ENCODE results near the gene ABCC1. TPM values are rescaled to one million over a fixed set of nuclear protein-coding genes. Genes with fewer than 3 reads are reported as not detected.

Gene ABCC1
- total RNA-seq, 1 donor from 2014 or later: 18.1 TPM

DNA sequence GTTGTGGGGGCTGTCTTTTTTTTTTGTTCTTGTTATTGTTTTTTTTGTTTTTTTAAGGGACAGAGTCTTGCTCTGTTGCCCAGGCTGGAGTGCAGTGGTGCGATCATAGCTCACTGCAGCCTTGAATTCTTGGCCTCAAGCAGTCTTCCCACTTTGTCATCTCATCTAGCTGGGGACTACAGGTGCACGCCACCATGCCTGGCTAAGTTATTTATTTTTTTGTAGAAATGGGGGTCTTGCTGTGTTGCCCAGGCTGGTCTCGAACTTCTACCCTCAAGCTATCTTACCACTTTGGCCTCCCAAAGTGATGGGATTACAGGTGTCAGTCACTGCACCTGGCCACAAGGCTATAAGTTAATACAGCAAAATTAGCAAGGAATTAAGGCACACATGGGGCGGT is 101.7 kb downstream of the ABCC1 start:
- DNase-seq (ENCODE audit: low read depth): no peak
- TF ChIP-seq, protein P1, sequence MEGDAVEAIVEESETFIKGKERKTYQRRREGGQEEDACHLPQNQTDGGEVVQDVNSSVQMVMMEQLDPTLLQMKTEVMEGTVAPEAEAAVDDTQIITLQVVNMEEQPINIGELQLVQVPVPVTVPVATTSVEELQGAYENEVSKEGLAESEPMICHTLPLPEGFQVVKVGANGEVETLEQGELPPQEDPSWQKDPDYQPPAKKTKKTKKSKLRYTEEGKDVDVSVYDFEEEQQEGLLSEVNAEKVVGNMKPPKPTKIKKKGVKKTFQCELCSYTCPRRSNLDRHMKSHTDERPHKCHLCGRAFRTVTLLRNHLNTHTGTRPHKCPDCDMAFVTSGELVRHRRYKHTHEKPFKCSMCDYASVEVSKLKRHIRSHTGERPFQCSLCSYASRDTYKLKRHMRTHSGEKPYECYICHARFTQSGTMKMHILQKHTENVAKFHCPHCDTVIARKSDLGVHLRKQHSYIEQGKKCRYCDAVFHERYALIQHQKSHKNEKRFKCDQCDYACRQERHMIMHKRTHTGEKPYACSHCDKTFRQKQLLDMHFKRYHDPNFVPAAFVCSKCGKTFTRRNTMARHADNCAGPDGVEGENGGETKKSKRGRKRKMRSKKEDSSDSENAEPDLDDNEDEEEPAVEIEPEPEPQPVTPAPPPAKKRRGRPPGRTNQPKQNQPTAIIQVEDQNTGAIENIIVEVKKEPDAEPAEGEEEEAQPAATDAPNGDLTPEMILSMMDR (conservative IDR thresholded peaks at IDR 0.05; ENCODE audit: low read depth, low read length): no peak
- H3K4me3 ChIP-seq (ENCODE audit: low read depth, low read length): no peak overlapping the region

DNA sequence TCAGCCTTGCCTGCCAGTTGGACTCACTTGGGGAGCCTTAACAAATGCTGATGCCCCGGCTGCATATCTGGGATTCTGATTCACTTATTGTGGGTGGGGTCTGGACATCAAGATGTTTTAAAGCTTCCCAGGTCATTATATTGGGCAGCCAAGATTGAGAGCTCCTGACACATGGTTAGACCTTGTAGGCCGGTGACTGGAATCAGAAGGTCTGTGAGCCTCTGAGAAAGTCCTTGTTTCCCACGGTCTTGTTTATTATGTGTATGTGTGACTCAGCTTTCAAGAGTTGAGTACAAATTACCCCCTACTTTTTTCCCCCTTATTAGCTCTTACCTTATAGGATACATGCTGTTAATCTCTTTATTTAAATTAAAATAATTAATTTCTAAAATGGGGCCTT is 103.5 kb downstream of the ABCC1 start:
- no peak for DNase-seq (ENCODE audit: low read depth)
- TF ChIP-seq, protein P1 (conservative IDR thresholded peaks at IDR 0.05; ENCODE audit: low read depth, low read length): no peak
- no peak overlapping the region for H3K4me3 ChIP-seq (ENCODE audit: low read depth, low read length)

DNA sequence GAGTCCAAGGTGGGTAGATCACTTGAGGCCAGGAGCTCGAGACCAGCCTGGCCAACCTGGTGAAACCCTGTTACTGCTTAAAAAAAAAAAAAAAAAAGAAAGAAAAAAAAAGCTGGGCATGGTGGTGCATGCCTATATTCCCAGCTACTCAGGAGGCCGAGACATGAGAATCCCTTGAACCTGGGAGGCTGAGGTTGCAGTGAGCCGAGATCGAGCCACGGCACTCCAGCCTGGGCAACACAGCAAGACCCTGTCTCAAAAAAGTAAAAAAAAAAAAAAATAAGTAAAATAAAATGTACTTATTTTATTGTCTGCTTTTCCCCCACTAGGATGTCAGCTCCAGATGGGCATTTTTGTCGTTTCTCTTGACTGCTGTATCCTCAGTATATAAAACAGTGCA is 107.7 kb downstream of the ABCC1 start:
- TF ChIP-seq, protein P1 (conservative IDR thresholded peaks at IDR 0.05; ENCODE audit: low read depth, low read length): no peak
- DNase-seq (ENCODE audit: low read depth): no peak
- no peak overlapping the region for H3K4me3 ChIP-seq (ENCODE audit: low read depth, low read length)

DNA sequence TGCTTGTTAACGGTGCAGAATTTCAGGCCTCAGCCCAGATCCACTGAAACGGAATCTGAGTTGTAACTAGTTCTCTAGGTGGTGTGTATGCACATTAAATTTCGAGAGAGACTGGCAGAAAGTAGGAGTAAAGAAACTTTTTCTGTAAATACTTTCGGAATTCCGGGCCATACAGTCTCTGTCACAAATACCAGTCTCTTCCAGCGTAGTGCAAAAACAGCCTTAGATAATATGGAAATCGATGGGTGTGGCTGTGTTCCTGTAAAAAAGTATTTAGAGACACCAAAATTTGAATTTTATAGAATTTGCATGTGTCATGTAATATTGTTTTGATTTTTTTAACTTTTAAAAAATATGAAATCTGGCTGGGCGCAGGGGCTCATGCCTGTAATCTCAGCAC is 109.7 kb downstream of the ABCC1 start:
- H3K4me3 ChIP-seq (ENCODE audit: low read depth, low read length): no peak overlapping the region
- TF ChIP-seq, protein P1 (conservative IDR thresholded peaks at IDR 0.05; ENCODE audit: low read depth, low read length): no peak
- no peak for DNase-seq (ENCODE audit: low read depth)

DNA sequence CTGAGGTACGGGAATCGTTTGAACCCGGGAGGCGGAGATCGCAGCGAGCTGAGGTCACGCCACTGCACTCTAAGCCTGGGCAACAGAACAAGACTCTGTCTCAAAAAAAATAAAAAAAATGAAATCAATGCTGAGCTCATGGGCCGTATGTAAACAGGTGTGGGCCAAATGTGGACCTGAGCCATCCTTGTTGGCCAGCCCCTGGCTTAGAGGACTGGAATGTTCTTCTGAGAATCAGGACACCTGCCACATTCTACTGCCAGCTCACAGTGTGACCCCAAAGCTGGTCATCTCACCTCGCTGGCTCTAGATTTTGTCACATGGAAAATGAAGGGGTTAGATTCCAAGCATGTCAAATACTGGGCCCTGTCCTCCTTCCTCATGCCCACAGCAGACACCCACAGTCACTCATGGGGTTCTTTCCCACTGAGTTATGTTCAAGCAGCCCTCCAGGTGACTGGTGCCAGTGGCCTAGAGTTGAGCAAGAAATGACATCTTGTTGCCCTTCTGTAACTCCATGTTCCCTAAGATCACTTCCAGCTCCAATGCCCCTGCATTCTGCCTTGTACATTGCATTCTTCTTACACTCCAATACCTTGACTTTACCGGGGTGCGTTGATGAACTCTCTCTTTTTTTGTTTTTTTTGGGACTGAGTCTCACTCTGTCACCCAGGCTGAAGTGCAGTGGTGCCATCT is 110.6 kb downstream of the ABCC1 start:
- no peak overlapping the region for H3K4me3 ChIP-seq (ENCODE audit: low read depth, low read length)
- DNase-seq (ENCODE audit: low read depth): no peak
- TF ChIP-seq, protein P1 (conservative IDR thresholded peaks at IDR 0.05; ENCODE audit: low read depth, low read length): no peak

DNA sequence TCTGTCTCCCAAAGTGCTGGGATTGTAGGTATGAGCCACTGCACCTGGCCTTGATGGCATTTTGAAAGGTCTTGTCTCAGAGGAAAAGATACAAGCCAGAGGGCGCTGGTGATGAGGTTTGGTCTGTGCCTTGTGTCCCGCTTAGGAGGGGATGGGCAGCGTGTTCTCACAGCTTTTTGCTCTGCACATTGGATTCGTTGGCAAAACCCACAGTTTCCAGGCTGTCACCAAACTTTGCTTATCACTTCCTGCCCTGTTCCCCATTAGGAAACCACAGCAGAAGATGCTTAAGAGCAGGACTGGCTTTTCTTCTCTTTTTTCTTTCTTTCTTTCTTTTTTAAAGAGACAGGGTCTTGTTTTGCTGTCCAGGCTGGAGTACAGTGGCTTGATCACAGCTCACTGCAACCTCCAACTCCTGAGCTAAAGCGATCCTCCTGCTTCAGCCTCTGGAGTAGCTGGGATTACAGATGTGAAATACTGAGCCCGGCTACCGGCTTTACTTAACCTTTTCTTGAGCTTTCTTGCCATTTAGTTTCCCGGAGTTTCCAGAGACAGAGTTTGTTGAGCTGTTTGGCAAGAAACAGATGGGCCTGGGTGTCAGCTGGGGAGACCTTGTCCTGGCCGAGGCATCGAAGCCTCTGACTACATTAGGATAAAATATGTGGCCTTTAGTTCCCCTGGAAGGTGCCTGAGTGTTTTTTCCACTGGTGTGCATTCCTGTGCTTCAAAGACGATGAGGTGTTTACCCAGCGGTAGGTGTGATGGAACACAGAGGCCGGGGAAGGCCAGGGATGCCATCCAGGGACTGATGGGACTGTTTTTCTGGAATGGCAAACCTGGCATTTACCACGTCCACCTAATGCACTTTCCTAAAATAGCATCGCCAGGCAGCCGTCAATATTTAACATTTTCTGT is 112.9 kb downstream of the ABCC1 start:
- no peak for DNase-seq (ENCODE audit: low read depth)
- no peak overlapping the region for H3K4me3 ChIP-seq (ENCODE audit: low read depth, low read length)
- TF ChIP-seq, protein P1 (conservative IDR thresholded peaks at IDR 0.05; ENCODE audit: low read depth, low read length): no peak

All from epithelial cell of proximal tubule (primary cell).